IPS-NIHi11 (cell line): ENCODE data around the gene CTXN3.

Source experiments
- DNase-seq: peaks from one replicate; pipeline ENCODE4 v3.0.0; 2012; ENCODE audit warnings: mixed read lengths, low spot score

CTXN3 gene

GRCh38 chr5:127699416-127699815, 50.5 kb downstream of the CTXN3 start:
- no peak for DNase-seq

GRCh38 chr5:127700237-127700766, 51.4 kb downstream of the CTXN3 start:
- no peak for DNase-seq

GRCh38 chr5:127702434-127702833, 53.6 kb downstream of the CTXN3 start:
- no peak for DNase-seq

GRCh38 chr5:127702926-127703561, 54.2 kb downstream of the CTXN3 start, which contains the start of gene CCDC192:
Gene CCDC192, plus strand, starts transcription at chr5:127703391. Its CDS starts 55 bp downstream, at chr5:127703446.
- no peak for DNase-seq

- DNase-seq = no peak
These were observed 56.4 kb downstream of the CTXN3 start for GRCh38 chr5:127705120-127705892.

- no peak for DNase-seq
These were observed 57.8 kb downstream of the CTXN3 start for GRCh38 chr5:127706691-127707090.

- no peak for DNase-seq
These were observed 58.3 kb downstream of the CTXN3 start for GRCh38 chr5:127707209-127707608.
